ENCODE measurements around the gene KCNMA1.

Gene KCNMA1

DNA sequence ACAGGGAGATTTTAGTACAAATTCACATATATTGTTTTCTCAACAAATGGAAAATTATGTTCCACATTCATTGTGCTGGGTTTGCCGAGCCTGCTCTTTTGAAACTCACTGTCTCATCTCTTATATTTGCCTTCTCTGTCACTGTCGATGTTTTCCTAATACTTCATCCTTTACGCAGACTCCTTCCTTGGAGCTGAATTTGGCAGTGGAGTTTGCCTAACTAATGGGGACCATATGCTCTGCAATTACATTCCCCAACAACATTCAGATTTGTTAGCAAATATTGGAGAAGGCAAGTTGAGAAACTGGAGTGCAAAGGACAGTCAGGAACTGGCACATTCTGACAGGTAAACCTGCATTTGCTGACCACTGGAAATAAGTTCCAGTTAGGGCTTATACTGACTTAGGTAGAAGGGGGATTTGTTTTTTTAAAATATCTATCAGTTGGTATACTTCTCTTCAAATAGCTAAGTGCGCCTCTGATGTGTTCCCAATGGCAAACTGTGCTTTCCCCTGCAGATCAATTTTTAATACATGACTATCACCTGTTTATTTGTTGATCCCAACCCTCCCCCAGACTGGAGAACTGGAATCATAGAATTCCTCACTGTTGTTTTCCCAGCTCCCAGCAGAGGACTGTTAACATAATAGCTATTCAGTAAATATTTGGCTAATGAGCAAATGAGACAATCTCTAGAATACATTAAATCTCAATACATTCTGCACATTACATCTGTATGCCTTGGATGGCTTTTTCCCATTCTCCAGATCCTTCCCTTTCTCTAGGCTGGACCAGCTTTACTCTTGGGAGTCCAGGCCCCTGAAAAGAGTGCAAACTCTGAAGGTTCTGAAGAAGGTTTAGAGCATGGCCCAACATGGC is 769.3 kb downstream of the KCNMA1 start:
- peak in 1 of 3 experiments; percentile 6 for DNase-seq

GRCh38 chr10:76866841-76867586 is 770.6 kb downstream of the KCNMA1 start:
- DNase-seq = no peak

- no peak for DNase-seq
Observed at GRCh38 chr10:76864922-76865321, 772.7 kb downstream of the KCNMA1 start.

DNA sequence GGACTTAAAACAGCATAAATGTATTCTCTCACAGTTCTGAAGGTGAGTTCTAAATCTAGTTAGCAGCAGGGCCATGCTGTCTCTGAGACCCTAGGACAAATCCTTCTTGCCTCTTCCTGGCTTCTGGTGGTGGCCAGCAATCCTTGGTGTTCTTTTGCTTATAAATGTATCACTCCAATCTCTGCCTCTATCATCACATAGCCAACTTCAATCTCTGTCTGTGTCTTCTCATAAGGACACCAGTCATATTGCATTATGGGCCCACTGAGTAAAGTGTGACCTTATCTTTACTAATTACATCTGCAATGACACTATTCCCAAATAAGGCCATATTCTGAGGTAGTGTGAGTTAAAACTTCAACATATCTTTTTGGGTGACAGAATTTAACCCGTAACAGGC is 778.9 kb downstream of the KCNMA1 start:
- DNase-seq = no peak

GRCh38 chr10:76840802-76841201 is 796.8 kb downstream of the KCNMA1 start:
- DNase-seq = no peak

DNA sequence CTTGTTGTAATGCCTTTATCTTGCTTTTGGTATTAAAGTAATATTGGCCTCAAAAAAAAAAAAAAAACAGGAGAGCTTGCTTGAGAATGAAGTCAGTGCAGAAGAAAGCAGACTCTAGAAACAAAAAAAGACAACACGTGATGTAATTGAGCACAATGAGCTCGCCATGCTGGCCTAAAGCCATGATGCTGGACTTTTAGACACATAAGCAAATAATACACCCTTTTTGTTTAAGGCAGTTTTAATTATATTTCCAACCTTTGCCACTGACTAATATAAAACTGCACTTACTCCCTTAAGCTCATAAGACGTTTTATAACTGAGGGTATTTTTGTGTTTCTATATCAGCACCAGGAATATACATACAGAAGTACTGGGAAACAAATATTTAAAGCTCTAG is 798.3 kb downstream of the KCNMA1 start:
- no peak for DNase-seq

DNA sequence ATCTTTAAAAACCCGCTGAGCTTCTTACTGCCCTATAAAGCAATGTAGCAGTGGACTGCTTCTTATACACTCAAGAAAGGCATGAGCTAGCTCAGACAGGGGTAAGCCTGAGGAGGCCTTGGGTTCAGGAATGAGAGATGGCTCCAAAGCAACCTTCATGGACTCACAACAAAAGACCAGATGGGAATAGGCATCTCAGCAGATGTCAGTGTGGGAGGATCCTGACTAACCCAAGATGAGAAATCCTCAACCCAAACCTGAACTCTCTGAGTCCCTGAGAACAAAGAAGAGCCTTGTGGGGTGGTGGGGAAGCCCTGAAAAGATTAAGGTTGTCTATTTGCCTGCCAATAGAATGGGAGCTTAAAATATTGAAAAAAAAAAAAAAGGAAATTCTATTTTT is 807.4 kb downstream of the KCNMA1 start:
- DNase-seq = no peak

DNA sequence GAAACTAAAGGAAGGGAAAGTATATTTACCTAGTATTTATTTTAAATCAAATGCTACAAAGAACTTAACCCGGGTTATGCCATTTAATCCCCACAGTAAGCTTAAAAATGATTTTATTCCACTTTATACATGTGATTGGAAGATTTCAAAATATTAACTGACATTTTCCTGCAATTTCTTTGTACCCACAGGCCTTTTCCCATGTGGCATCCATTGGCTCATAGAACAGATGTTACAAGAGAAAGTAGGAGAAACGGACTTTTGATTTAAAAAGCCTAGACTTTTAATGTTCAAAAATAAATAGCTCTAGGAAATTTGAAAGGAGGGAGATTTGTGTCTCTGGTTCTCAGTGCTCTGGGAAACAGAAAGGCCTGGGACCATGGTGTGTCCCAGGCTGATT is 807.9 kb downstream of the KCNMA1 start:
- no peak for DNase-seq

All from NCI-H1417 (cell line).